WTC11 (cell line): ENCODE data around the gene ZNF709.
"Not testable (repeated sequence)": the region's sequence is repeated elsewhere in the genome, so short reads cannot be mapped to it uniquely, and the experiment has no call there.

ENCODE experiments used
- NR3C1 ChIP-seq: sonication (generic); formaldehyde crosslinking; conservative IDR thresholded peaks from 2 replicates; pipeline ENCODE4 v1.8.1; 2023; ENCODE audit warnings: low read depth, mild to moderate bottlenecking, missing genetic modification reagents
- USF2 ChIP-seq: sonication (generic); formaldehyde crosslinking; IDR thresholded peaks from 2 replicates; pipeline ENCODE4 v1.8.1; 2023; ENCODE audit warnings: mild to moderate bottlenecking, missing genetic modification reagents, moderate library complexity
- ZBTB21 ChIP-seq: sonication (generic); formaldehyde crosslinking; IDR thresholded peaks from 2 replicates; pipeline ENCODE4 v1.8.1; 2023; ENCODE audit warnings: mild to moderate bottlenecking, missing genetic modification reagents, borderline replicate concordance
- ZNF138 ChIP-seq: sonication (generic); formaldehyde crosslinking; conservative IDR thresholded peaks from 2 replicates; pipeline ENCODE4 v1.8.1; 2022; ENCODE audit warnings: mild to moderate bottlenecking, moderate library complexity, missing genetic modification reagents
- TF ChIP-seq, protein P1 (sequence below): fragments of 200-600 bp; IDR thresholded peaks from 2 replicates; pipeline ENCODE4 v1.8.0; 2022; ENCODE audit warnings: antibody characterized with exemption

DNA sequence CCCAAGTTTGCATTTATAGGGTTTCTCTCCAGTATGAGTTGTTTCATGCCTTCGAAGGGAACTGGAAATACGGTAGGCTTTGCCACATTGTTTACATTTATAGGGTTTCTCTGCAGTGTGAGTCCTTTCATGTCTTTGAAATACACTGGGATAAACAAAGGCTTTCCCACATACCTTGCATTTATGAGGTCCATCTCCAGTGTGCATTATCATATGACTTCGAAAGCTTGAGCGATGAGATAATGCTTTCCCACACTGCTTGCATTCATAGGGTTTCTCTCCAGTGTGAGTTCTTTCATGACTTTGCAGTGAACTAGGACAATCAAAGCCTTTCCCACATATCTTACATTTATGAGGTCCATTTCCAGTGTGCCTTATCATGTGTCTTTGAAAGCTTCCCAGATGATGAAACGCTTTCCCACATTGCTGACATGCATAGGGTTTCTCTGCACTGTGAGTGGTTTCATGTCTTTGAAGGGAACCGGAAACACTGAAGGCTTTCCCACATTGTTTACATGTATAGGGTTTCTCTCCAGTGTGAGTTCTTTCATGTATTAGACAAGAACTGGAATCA, 53.8 kb downstream of the ZNF709 start:
- not testable (repeated sequence) for TF ChIP-seq USF2 (CRISPR knock-in tag); NR3C1 (CRISPR knock-in tag); ZBTB21 (CRISPR knock-in tag); ZNF138
- TF ChIP-seq, protein P1, sequence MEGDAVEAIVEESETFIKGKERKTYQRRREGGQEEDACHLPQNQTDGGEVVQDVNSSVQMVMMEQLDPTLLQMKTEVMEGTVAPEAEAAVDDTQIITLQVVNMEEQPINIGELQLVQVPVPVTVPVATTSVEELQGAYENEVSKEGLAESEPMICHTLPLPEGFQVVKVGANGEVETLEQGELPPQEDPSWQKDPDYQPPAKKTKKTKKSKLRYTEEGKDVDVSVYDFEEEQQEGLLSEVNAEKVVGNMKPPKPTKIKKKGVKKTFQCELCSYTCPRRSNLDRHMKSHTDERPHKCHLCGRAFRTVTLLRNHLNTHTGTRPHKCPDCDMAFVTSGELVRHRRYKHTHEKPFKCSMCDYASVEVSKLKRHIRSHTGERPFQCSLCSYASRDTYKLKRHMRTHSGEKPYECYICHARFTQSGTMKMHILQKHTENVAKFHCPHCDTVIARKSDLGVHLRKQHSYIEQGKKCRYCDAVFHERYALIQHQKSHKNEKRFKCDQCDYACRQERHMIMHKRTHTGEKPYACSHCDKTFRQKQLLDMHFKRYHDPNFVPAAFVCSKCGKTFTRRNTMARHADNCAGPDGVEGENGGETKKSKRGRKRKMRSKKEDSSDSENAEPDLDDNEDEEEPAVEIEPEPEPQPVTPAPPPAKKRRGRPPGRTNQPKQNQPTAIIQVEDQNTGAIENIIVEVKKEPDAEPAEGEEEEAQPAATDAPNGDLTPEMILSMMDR, result not testable (repeated sequence)
